NCI-H1436 (cell line): ENCODE data around the gene SDHB.

Experiments
- DNase-seq: peaks from one replicate; lab custom pipeline; 2025; lab: John Stamatoyannopoulos, UW

The SDHB gene

DNA sequence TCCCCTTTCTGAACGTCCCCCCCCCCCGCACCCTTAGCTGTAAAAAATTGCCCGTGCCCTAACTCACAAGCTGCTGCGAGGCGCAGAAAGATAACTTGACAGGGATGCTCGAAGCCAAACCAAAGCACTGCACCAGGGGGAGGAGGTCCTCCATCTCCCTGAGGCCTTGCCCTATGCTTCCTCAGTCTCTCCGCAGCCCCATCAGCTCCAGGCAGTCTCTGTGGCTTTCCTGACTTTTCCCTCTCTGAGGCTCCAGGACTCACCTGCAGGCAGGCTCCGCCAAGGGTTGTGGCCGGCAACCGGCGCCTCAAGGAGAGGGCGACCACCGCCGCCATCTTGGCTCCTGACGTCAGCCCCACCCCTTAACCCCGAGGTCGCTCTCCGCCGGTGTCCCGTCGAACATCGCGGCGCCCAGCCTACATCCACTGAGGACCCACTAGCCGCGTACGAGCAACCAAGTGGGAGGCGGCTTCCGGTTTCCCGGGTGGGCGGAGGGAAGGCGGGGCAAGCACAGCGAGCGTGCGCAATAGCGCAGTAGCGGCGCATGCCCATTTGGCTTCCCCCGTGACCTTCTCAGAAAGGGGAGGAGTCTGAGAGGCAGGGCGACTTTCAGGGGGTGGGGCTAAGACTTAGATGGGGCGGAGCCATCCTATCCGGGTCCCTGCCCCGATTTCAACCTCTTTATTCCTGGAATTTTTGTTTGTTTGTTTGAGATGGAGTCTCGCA lies at the start of gene SDHB:
Gene SDHB, minus strand, starts transcription at position 348 of the 726 bp plus-strand sequence. Its CDS starts 13 bp downstream, at position 335.
- DNase-seq: peak; percentile 97

DNA sequence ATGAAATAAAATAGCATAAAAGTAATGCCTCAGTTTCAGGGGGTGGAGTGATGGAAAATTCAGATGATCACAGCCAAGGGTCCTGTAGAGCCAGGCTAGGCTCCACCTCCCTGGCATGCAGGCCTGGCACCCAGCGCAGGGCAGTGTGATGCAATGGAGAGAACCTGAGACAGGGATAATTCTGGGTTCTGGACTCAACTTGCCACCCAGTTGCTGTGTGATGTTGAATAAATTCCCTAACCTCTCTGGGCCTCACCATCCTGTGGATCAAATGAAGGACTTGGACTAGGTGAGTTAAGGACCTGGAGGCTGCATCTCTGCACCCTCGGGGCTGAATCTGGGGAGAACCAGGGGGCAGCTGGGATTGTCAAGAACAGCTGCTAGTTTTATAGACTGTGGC lies 48.4 kb upstream of the SDHB start:
- DNase-seq: no peak

DNA sequence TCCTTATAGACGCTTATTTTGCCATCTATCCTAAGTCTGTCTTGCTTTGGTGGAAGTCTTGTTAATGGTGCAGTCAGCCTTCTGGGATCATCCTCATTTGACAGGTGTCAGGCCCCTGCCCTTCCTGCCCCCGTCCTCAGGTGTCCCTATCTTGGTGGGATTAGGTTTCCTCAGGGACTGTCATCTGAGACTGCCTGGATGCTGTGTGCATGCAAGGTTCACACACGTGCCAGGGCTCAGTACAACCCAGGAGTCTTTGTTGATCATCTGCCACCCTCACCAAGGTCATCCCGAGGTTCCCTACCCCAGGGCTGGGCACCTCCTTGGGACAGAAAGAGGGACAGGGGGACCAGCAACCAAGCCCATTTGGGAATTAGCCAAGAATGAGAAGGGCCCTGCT lies 47.4 kb upstream of the SDHB start:
- DNase-seq: no peak

DNA sequence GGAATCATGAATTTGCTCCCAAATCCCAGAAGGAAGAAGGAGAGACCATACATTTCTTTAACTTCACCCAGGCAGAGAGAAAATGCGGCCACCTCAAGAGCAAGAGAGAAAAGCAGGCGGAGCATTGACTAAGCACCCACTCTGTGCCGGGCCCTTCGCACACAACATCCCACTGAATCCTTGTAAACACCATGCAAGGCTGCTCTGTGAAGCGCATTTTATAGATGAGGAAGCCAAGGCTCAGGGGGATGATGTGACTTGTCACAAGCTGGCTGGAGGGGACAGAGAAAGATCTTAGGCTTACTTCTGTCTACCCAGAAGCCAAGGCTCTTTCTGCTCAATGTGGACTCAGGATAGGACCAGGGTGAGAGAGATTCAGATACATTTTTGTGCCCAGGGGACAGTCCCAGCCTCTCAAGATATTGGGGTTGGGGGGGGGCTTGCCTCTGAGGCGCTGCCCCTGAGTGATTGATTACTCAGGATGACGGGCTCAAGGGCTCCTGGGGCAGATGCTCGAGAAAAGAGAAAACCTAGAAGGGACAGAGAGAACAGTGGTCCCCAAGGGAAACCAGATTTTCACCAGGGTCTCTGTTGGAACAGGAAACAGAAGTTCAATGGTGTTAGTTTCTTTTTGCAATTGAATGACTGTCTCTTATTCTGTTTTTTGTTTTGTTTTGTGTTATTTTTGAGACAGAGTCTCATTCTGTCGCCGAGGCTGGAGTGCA lies 45.9 kb upstream of the SDHB start:
- DNase-seq: no peak

DNA sequence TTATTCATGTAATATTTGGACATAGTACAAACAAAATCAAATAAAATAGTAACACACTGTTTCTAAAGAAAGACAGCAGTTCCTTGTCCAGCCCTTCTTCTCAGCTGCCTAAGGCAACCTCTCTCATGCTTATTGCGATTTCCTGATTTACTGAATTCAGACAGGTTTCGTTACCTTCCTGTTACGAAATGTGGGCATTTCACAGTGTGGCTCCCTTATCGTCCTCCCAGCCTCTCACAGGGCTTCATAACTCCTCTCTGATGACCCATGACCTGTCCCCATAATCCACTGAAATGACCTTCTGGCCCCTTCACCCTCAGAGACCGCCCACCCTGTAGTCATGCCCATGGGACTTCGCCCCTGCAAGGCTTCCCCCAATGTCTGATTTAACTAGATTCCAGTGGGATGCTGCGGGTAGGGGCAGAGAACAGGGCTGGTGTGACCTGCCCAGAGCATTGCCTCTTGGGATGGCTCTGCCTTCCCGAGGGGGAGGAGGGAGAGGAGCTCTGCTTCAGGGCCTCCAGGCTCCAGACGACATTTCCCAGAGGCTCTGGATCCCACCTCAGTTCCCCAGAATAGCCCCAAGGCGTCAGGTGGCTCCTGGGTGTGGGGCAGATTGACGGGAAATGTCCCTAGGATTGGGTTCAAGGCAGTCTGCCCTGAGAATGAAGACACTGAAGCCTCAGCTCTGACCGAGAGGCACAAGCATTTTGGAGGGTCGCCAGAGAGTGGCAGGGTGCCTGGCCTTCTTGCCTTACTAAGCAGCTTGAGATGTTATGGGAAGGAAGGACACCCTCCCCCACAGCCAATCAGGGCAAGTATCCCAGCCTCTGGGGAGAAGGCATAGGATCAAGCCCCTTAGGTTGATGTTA lies 44.9 kb upstream of the SDHB start:
- DNase-seq: no peak

DNA sequence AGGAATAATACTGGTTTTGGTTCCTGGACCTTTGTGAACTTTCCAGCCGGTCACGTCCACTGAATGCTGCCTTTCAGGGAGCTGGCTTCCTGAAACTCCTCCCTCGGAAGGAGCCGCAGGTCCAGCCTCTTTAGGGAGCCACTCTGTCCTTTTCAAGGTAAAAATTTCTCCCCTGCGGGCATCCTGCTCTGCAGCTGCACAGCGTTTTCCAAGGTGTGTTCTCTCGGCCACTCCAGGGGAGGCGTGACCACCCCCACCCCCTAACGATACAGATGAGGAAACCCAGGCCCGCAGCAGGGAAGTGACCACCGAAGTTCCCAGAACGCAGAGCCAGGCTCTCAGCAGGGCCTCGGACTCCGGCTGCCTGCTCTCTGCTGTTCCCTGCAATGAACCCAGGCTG lies 44.0 kb upstream of the SDHB start:
- DNase-seq: no peak

DNA sequence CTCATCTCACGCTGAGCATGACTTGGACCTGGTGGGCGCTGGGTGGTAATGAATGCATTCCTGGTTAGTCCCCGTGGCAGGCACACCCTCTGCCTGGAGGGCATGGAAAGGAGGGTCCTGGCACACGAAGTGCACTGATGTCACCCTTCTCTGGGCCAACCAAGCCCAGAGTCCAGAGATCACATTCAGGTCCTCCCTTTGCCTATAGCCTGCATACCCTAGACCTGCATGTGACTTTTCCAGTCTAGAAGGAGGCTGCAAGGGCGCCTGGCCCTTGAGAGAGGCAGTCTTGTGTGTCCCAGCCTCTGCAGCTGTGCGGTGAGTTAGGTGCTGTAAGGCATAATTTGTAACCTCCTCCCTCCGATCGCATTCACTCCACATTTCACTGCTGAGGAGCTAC lies 43.3 kb upstream of the SDHB start:
- no peak for DNase-seq

DNA sequence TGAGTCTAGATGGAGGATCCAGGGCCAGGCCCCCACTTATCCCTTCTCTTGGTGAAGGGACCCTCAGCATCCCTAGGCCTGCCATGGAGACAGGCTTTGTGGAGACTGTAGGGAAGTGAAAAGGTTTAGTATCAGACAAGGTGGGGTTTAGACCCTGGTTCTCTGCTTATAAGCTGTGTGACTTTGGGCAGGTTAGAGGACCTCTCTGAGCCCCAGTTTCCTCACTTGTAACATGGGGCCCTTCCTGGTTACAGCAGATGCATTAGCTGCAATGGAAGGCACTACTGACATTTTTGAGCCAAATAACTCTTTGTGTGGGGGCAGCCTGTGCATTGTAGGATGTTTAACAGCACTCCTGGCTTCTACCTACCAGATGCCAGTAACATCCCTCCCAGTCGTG lies 42.8 kb upstream of the SDHB start:
- no peak for DNase-seq

DNA sequence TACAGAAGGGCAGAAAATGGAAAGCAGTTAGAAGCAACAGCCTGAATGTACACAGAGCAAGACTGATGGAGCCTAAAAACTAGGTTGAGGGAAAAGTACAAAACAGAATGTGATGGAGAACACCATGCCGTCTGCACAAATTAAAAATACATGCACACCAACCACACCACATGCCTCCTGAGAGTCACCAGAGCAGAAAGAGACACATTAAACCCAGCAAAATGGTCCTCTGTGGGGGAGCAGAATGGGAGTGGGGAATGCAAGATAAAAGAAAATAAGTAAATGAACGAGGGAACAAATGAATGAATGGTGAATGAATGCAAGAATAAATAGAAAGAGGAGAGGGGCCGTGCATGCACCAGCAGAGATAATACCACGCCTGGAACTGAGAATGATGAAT lies 41.3 kb upstream of the SDHB start:
- DNase-seq: no peak

DNA sequence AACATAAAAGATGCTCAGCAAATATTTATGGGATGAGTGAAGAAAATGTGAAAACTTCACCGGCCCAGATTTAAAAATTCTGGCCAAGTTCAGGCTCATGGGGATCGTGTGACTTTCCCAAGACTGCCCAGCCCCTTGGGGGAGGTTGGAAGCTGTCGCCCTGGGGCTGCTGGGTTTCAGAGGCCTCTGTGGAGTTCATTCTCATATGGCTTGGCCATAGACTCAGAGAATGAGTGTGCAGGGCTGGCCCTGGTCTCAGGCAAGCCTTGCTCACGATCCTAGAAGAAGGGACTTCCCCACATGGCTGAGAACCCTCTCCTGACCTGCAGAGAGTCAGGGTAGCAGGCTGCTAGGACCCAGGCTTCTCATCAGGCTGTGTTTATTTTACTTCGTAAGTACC lies 40.8 kb upstream of the SDHB start:
- DNase-seq: no peak

DNA sequence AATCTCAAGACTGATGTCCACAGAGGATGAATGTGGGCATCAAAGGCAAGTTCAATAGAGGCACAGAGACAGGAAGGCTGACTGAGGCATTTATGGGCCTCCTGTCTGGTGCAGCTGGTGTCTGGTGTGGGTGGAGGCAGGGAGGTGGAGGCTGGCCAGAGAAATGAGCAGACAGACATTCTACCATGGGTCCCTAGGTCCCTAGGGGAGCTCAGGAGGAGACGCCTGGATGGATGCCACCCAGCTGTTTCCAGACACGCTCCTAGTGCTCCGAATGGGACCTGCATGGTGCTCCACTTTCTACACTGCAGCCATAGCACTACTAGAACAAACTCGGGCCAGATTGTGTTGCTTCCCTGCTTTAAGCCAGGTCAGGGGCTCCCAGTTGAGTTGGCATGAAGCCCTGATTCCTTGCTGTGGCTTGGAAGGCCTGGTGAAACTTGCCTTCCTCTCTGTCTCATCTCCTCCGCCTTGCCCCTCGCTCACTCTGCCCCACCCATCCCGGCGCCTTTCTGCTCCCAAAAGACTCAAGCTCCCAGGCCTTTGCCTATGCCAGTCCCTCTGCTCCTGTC lies 40.1 kb upstream of the SDHB start:
- no peak for DNase-seq

DNA sequence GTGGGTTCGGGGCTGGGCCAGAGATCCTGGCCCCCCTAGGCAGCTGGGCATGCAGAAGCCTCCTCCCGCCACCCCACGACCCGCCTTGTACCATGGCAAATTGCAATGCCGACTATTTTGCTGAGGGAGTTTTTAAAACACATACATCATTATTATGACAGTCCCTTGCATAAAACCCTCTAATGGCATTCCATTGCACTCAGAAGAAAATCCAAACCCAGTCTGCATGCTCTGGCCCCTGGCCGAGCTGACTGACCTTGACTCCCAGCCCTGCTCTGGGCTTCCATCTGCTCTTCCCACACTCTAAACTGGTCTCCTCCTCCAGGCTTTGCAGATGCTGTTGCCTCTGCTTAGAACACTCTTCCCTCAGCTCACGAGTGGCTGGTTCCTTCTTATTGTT lies 37.4 kb upstream of the SDHB start:
- no peak for DNase-seq

DNA sequence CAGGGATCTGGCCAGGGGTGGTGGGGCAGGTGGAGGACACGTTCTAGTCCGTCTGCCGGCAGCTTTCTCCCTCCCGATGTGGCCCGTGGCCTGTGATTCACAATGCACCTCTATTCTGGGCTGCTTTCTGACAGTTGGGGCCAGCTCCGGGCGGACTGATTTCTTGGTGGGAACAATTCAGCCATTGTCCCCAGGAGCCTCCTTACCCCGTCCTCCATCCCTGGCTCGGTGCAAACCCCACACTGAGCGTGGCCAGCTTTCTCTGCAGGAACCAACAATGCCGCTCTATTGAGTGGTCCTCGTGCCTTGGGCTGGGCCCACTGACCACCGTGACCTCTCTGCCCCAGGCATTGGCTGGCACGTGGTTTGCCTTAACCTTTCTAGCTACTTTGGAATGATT lies 35.7 kb upstream of the SDHB start:
- DNase-seq: no peak

DNA sequence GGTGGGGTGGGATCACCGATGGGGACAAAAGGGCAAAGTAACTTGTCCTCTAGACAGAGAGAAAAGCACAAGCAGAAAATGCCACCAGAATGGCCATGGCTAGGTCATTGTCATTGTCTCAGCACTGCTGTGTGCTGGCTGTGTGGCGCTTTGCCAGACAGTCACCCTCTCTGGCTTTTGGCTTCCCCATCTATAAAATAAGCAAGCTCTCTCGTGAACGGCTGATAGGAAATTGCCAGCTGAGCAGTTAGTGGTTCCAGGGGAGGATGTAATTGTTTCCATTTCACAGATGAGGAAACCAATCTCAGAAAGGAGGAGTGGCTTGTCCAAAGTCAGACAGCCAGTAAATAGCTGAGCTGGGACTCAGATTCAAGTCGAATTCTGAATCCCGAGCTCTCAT lies 32.9 kb upstream of the SDHB start:
- no peak for DNase-seq

DNA sequence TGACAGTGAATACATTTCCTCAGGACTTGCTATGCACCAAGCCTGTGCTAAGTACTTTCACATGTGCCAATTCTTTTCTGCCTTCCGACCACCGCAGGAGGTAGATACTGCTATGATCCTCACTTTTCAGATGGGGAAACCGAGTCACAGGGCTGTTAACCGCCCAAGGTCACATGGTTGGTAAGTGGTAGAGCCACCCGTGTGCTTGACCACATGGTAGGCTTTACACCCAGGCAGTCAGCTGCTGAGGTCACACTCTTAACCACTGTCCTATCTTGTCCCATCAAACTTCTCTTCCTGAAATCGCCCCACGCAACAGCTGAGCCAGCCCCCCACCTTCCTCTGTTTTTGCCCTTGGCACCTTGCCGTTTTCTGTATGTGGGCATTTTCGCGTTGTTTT lies 31.0 kb upstream of the SDHB start:
- DNase-seq: no peak

DNA sequence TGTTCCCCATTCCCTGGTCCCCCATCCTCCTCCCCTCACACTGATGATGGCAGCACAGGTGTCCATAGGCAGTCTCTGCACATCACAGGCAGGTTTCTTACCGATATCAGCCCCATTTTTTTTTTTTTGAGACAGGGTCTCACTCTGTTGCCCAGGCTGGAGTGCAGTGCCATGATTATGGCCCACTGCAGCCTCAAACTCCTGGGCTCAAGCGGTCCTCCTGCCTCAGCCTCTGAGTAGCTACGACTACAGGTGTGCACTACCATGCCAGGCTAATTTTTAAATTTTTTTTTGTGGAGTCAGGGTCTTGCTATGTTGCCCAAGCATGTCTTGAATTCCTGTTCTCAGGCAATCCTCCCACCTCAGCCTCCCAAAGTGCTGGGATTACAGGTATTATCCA lies 28.9 kb upstream of the SDHB start:
- DNase-seq: no peak

DNA sequence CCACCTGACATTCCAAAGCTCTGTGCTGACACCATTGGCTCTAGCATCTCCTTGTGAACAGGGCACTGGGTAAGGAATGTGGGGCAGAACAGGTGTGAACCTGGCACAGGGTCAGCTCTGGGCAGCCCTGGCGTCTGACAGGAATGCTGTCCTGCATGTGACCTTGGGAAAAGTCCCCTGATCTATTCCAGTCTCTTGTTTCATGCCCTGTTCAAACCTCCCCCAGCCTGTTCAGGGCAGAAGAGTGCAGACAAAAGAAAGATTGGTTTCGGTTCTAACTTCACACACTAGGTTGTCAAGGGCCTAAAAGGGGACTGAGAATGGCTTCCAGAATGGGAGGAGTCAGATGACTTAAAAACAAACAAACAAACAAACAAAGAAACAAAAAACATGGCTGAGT lies 27.6 kb upstream of the SDHB start:
- no peak for DNase-seq

DNA sequence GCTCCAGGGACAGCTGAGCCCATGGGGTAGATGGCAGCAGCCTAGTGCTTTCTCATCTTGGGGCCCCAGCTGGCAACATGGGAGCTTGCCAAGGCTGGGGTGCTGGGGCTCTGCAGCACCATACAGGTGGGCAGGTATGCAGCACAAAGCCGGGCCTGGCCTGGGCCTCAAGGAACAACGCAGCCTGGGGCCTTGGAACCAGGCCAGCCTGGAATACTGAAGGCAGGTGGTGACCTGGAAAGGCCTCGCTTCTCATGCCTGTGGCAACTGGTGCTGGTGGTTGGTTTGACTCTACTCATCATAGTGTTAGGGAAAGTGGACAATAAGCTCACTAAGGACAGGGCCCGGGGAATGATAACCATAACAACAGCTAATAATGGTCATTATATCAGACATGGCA lies 27.0 kb upstream of the SDHB start:
- DNase-seq: no peak

DNA sequence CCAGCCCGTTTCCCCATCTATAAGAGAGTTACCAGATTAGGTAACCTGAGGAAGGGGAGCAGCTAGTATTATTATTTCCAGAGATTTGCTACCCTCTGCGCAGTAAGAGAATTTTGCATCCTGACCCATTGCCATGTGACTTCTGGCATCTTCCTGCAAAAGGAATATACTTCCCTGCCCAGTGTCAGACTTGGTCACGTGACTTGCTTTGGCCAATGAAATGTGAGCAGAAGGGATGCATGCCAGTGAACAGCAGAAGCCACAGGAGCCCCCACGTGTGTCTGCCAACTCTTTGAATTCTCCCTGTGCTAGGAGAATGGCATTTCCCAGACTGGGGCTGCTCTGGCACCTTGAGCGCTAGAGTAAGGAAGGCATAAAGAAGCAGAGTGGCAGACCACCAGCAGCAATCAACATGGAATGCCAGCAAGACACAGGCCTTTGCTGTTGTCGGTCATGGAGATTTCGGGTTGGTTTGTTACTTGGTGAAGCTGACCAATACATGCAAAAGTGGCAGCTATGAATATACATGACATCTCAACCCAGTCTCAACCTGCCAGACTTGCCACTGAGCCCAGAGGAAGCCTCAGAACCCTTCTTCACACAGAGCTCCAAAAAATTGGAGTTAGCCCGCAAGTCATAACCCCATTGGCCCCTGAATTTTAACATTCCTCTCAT lies 26.4 kb upstream of the SDHB start:
- no peak for DNase-seq

DNA sequence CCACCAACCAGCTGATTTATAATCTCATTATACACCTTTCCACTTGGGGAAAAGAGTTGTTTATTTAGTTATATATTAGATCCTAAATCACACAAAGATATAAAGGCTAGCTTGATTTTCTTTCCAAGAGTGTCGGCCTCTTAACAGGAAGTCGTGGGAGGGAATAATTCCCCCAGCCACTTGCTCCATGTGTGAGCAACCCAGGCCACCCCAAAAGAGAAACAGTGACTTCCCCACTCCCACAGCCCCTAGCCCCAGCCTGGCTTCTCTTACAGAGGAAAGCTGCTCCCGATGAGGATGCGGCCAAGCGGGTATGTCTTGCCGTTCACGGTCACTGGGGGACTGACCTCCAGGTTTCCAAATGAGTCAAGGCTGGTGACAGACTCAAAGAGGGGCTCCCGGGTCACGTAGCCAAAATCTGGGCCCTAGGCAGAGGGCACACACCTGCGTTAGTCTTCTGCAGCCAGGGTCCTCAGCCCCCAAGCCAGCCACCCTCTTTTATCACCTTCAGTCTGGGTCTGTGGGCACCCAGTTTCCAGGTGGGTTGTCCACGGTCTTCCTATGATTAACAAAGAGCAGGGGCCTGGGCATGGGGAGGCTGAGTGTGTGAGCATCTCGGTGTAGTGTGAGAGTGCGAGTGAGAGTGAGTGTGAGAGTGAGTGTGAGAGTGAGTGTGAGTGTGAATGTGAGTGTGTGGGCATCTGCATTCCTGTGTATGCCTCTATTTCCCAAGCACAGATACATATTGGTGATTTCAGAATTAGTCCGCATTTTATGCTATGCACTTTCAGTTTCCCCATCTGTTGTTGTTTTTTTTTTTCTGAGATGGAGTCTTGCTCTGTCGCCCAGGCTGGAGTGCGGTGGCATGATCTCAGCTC lies 25.4 kb upstream of the SDHB start:
- no peak for DNase-seq
